Left colon (tissue), 2 donors: ENCODE measurements around the gene TRAP1. TPM values are rescaled to one million over a fixed set of nuclear protein-coding genes. Genes with fewer than 3 reads are reported as not detected.

Source experiments
- ATAC-seq: fragments of 200-7000 bp; cut with Tn5 transposase; one replicate; pipeline ENCODE4 v1.9.1; 2020; ENCODE audit warnings: mild to moderate bottlenecking, moderate library complexity
- DNase-seq, 2 donors: peaks; one replicate each; pipeline ENCODE4 v3.0.0-alpha.2; 2020
- intact Hi-C, 2 donors: fragments of 100-400 bp; cut with DNase I in 1 of 2; cut with micrococcal nuclease in 1 of 2; formaldehyde crosslinking; loops; one replicate each; pipeline versions ENCODE4 v1.11.2 to v1.14.0; 2022; cut with DNase I, micrococcal nuclease
- long read RNA-seq: library from polyadenylated mRNA; unstranded; transcript quantifications from one replicate; pipeline ENCODE4 v2.0.0, GENCODE V29; 2021
- total RNA-seq, 2 donors: library from RNA; stranded (reverse); fragmentation: NEBNext Ultra II Directional; extraction: Animal tissue kit (Norgen Biotek cat#: 25700); gene quantifications; one replicate each; pipeline ENCODE4 v1.2.1, GENCODE V29; 2021
- donor health status: DM: no; HTN: no; CAD: no.
- donor health status: DM: yes; HTN: yes; CAD: no.

The TRAP1 gene
- total RNA-seq, result 10 to 100 TPM; 71.2 to 98.5 TPM
- long read RNA-seq, transcript TRAP1-201 (18 exons, 2,296 nt), result major isoform, 190 of 232 reads
- long read RNA-seq, transcript TRAP1-212 (13 exons, 2,309 nt), result minor isoform, 9 of 232 reads
- long read RNA-seq, partial matches to known transcripts, result 22 of 232 reads
- long read RNA-seq, other reads (novel, unspliced or antisense), result 11 of 232 reads

GRCh38 chr16:3717235-3718018 lies at the start of gene TRAP1:
Gene TRAP1, minus strand, starts transcription at chr16:3717524. Its CDS starts 16 bp downstream, at chr16:3717508.
- intact Hi-C loops, result no loop called here
- ATAC-seq, result peak; percentile 97

GRCh38 chr16:3766177-3766576 lies 48.9 kb upstream of the TRAP1 start:
- no peak for DNase-seq
- intact Hi-C loops, result no loop called here
- ATAC-seq, result no peak

More at GRCh38 chr16:3717235-3718018, at the start of gene TRAP1:
- peak; percentile 79 to 92 for DNase-seq

DNA sequence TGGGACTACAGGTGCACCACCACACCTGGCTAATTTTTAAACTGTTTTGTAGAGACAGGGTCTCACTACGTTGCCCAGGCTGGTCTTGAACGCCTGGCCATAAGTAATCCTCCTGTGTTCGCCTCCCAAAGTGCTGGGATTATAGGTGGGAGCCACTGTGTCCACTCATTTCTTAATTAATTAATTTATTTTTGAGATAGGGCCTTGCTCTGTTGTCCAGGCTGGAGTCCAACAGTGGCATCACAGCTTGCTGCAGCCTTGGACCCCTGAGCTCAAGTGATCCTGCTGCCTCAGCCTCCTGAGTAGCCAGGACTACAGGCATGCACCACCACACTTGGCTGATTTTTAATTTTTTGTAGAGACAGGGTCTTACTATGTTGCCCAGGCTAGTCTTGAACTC lies 47.1 kb upstream of the TRAP1 start:
- DNase-seq, result no peak

GRCh38 chr16:3762107-3762750 lies 44.9 kb upstream of the TRAP1 start:
- intact Hi-C loops, result no loop called here
- DNase-seq, result no peak
- no peak for ATAC-seq

More for the DNA sequence above, 47.1 kb upstream of the TRAP1 start:
- intact Hi-C loops, result no loop called here
- no peak for ATAC-seq

DNA sequence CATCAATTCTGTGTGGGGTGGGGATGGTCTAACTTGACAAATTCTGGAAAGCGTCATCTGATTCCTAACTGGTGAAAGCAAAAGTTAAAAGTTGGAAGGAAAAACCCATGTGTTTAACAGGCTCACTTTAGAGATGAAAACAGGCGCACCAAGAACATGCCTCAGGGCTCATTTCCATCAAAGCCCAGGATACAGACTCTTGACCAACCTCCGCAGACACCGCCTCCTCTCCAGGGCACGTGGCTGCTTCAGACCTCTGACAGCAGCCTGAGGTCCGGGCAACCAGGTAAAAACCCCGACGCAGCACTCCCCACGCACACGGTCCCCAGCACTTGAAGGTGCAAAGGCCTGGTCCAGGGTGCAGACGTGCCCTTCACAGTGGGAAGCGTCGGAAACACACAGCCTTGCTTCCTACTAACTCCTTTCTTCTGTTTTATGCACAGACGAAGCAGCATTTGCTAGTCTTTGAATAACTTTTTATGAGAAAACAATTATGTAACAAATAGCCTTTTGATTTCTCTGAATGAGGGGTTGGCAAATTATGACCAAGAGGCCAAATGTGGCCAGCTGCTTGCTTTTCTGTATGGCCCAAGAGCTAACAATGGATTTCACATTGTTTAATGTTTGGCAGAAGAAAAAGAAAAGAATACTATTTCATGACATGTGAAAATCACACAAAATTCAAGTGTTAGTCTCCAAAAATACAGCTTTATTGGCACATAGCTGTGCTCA lies 44.2 kb upstream of the TRAP1 start:
- DNase-seq, result no peak
- ATAC-seq, result no peak
- intact Hi-C loops, result no loop called here

- intact Hi-C loops, result no loop called here
- ATAC-seq (no peak), DNase-seq (no peak)
Measured at GRCh38 chr16:3760518-3760917, 43.2 kb upstream of the TRAP1 start.

GRCh38 chr16:3759736-3760135 lies 42.4 kb upstream of the TRAP1 start:
- no peak for DNase-seq
- no peak for ATAC-seq
- intact Hi-C loops, result no loop called here

- DNase-seq, result no peak
- no peak for ATAC-seq
- intact Hi-C loops, result no loop called here
Measured at GRCh38 chr16:3756113-3756512, 38.8 kb upstream of the TRAP1 start.

DNA sequence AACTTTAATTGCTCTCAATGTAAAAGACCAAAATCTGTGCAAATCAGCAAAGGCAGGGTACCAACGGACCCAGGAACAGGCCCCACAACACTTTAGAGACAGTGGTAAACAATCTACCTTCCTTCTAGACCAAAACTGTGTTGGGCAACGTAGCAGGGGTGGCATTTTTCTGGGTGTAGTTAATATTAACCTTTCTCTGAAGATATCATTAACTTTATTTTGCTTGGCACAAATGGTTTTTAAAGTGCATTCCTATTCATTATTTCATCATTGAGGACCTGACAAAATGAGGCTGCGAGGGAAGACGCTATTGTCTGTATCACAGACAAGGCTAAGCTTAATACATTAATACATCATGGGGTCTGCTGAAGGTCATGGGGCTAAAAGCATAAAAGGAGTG lies 37.9 kb upstream of the TRAP1 start:
- DNase-seq (no peak), ATAC-seq (no peak)
- intact Hi-C loops, result no loop called here

GRCh38 chr16:3754772-3755171 lies 37.4 kb upstream of the TRAP1 start:
- no peak for DNase-seq
- intact Hi-C loops, result no loop called here
- ATAC-seq, result no peak

DNA sequence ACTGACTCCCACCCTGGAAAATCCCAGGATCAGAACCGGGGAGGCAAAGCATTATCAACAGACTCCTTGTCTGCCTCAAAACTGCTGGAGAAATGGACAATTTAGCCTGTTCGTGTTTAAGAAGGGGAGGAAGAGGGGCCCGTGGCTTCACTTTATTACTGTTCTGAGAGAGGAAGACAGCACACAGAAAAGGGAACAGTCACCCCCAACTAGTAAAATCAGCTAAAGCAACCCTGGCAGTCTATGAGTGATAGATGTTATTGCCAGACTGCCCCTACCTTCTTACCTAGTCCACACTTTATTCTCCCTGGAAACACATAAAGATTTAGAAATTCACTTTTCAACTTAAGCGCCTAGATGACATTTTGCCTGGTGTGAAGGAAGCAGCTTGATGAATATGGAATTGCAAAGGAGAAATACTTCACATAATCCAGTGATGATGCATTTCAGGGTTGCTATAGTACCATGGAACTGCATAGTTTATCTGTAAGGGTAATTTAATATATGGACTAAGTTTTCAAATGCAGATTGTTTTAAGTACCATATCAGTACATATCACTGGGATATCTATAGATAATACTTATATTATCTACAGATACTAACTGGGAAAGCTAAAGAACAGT lies 36.9 kb upstream of the TRAP1 start:
- intact Hi-C loops, result no loop called here
- no peak for DNase-seq
- no peak for ATAC-seq

DNA sequence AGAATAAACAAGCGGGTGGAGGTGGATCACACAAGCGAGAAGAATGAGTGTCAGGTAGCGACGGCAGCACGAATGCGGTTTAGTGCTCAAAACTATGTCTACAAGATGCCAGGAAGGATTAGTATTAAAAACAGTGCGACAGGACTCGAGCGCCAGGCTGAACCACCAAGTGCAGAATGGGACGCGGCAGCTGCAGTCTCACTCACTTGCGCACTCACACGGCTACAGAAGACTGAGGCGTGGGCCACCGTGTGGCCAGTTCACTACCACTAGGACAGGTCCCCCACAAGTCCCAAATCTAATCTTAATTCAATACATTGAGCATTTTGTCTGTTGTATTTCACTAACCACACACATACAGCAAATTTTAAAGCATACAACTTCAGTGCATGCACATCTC lies 35.7 kb upstream of the TRAP1 start:
- ATAC-seq (no peak), DNase-seq (no peak)
- intact Hi-C loops, result no loop called here

DNA sequence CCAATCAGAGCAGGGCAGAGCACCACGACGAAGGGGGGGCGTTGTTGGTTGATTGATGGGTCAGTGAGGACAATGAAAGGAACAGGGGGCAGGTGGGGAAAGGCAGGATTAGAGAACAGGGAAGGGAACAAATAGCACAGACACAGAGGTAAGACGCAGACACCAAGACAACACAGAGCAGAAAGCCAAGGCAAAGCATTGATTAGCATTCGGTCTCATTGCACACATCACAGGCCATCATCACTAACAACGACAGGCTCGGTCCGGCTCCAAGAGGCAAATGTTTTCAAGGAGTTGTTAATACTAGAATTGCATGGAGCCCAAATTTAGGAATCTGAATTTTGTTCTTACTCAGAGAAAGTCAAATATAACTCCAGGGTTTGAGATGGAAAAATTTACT lies 34.6 kb upstream of the TRAP1 start:
- DNase-seq, result no peak
- no peak for ATAC-seq
- intact Hi-C loops, result no loop called here

GRCh38 chr16:3748307-3748706 lies 31.0 kb upstream of the TRAP1 start:
- ATAC-seq (no peak), DNase-seq (no peak)
- intact Hi-C loops, result no loop called here

GRCh38 chr16:3745751-3746355 lies 28.5 kb upstream of the TRAP1 start:
- intact Hi-C loops, result no loop called here
- DNase-seq, result no peak
- no peak for ATAC-seq

DNA sequence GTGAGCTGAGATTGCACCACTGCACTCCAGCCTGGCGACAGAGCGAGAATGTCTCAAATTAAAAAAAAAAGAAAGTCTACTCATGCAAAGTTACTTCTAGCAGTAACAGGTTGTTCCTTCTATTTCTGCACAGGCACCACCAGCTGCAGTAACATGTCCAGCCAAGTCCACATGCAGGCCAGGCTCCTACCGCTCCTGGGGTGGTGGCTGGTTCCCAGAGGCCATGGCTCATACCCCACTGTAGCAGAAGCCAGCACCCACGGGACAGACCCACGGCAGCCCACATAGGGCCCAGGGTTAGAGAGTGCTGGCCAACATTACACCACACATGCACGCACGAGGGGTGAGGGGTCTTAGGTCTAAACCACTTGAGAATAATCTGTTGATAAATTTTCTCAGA lies 26.7 kb upstream of the TRAP1 start:
- intact Hi-C loops, result no loop called here

DNA sequence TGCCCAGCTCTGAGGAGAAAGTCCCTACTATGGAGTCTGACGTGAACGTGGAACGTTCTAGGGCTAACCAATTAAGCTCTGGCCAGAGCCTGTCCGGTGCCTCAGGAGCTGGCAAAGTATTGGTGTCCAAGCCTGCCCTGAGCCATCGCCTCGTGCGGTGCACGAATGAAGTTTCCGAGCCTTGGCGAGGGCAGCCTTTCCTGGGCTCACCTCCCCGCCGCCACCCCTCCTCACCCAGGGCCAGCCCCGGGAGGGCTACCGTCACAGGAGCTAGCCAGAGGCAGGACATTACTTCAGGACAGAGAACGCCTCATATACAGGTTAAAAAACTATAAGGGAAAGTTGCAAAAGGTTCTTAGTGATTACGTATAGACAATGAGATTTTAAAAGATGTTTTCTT lies 23.6 kb upstream of the TRAP1 start:
- ATAC-seq (no peak), DNase-seq (no peak)
- intact Hi-C loops, result no loop called here

More for the DNA sequence above, 26.7 kb upstream of the TRAP1 start:
- ATAC-seq (peak; percentile 16), DNase-seq (no peak)

DNA sequence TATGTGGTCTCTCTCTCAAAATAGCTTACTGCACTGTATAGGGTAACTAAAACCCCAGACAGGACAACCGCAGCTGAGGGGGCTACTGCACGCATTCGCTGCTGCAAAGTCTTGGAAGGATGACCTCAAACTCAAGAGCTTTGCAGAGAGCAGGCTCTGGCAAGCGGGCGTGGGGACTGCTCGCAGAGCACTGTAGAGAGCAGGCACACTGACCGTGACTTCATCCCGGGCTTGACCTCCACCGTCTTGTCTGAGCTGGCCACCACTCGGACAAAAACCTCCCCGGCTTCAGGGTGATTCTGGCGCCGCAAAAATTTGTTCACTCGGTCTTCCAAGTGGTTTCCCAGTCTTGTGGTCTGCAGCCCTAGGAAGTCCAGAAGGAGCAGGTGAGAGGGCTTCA lies 22.9 kb upstream of the TRAP1 start:
- intact Hi-C loops, result no loop called here
- ATAC-seq, result no peak
- no peak for DNase-seq

DNA sequence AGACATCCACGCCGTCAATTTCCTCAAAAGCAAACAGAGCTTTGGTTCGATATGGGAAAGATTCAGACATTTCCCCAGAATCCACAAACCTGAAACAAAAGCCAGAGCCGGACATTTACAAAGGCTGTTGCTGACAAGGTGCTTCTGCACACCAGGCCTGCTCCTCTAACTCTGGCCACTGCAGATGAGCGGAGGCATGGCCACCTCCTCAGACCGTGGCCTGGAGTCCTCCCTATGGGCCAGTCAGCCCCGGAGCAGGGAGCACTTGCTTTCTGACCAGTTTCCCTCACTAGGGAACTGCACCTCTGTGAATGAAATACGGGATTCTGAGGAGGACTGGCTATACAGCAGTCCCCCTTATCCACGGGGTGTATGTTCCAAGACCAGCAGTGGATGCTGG lies 22.3 kb upstream of the TRAP1 start:
- intact Hi-C loops, result no loop called here
- no peak for DNase-seq
- no peak for ATAC-seq
